A549 (cell line): ENCODE measurements around the gene HES1. TPM values are rescaled to one million over a fixed set of nuclear protein-coding genes. Genes with fewer than 3 reads are reported as not detected.

ENCODE experiments used
- ATAC-seq, 2 experiments: fragments of 200-7000 bp in 1 of 2; fragments of >200 bp in 1 of 2; cut with Nextera tagmentation in 1 of 2; cut with Tn5 transposase in 1 of 2; 3 replicates each; pipeline versions ENCODE4 v1.8.0 to v1.9.1; 2018 to 2020; ENCODE audit warnings: mild to moderate bottlenecking in 1 of 2, moderate library complexity in 1 of 2
- CTCF ChIA-PET: fragments of 300-600 bp; sonication (Branson Sonifier 250); formaldehyde crosslinking; extraction: SDS; loops from one replicate; lab custom pipeline; 2021; ENCODE audit warnings: antibody characterized with exemption, inconsistent platforms; lab: Yijun Ruan, JAX
- POLR2A ChIA-PET: fragments of 350-600 bp; formaldehyde crosslinking; extraction: SDS; loops from one replicate; lab custom pipeline; 2021; ENCODE audit warnings: antibody characterized with exemption, inconsistent platforms; lab: Yijun Ruan, JAX
- DNase-seq, 2 experiments: peaks; one replicate each; pipeline versions ENCODE4 v3.0.0 to v3.0.0-alpha.2; 2011 to 2016; ENCODE audit warnings: low read depth in 1 of 2, low spot score in 1 of 2
- FAIRE-seq: peaks from 2 replicates; lab custom pipeline; 2011; peaks lifted over from hg19 to GRCh38; lab: Jason Lieb, UNC
- H3K27ac ChIP-seq, 2 experiments: fragments of >200 bp; sonication (Bioruptor Twin); formaldehyde crosslinking; 3 replicates each; pipeline ENCODE4 v1.5.1; 2016 to 2017
- H3K4me1 ChIP-seq: fragments of >200 bp; sonication (Bioruptor Twin); formaldehyde crosslinking; 3 replicates; pipeline ENCODE4 v1.6.1; 2016
- H3K4me2 ChIP-seq: fragments of >200 bp; sonication (Bioruptor Twin); formaldehyde crosslinking; 3 replicates; pipeline ENCODE4 v1.6.1; 2016
- H3K4me3 ChIP-seq: fragments of >200 bp; sonication (Bioruptor Twin); formaldehyde crosslinking; 3 replicates; pipeline ENCODE4 v1.5.1; 2016
- H3K9me3 ChIP-seq: fragments of >200 bp; sonication (Bioruptor Twin); formaldehyde crosslinking; 3 replicates; pipeline ENCODE4 v1.6.1; 2016
- BHLHE40 ChIP-seq: IDR thresholded peaks from 2 replicates; pipeline ENCODE4 v1.6.1; 2012; ENCODE audit warnings: low read depth, low read length, inconsistent platforms
- CBX2 ChIP-seq: fragments of 200-600 bp; sonication (generic); IDR thresholded peaks from 2 replicates; pipeline ENCODE4 v1.6.1; 2016; ENCODE audit warnings: low read depth, mild to moderate bottlenecking, borderline replicate concordance
- CBX8 ChIP-seq: fragments of 200-600 bp; sonication (generic); IDR thresholded peaks from 2 replicates; pipeline ENCODE4 v1.6.1; 2016
- CTCF ChIP-seq: fragments of >200 bp; sonication (Bioruptor Twin); formaldehyde crosslinking; IDR thresholded peaks from 3 replicates; pipeline ENCODE4 v1.5.1; 2016
- EHF ChIP-seq: fragments of 250-450 bp; sonication (Bioruptor Pico); IDR thresholded peaks from 2 replicates; pipeline ENCODE4 v1.5.0; 2020; ENCODE audit warnings: mild to moderate bottlenecking
- EHMT2 ChIP-seq: fragments of 200-600 bp; sonication (generic); IDR thresholded peaks from 2 replicates; pipeline ENCODE4 v1.6.1; 2016; ENCODE audit warnings: antibody characterized with exemption, low read depth, mild to moderate bottlenecking, moderate library complexity
- ELK1 ChIP-seq: fragments of 150-350 bp; IDR thresholded peaks from 2 replicates; pipeline ENCODE4 v1.6.1; 2014; ENCODE audit warnings: low read depth, mild to moderate bottlenecking, low read length
- ESRRA ChIP-seq: fragments of 150-350 bp; IDR thresholded peaks from 2 replicates; pipeline ENCODE4 v1.6.1; 2014; ENCODE audit warnings: mild to moderate bottlenecking, low read length, borderline replicate concordance
- FOSB ChIP-seq: fragments of 250-450 bp; sonication (Bioruptor Pico); IDR thresholded peaks from 2 replicates; pipeline ENCODE4 v1.5.0; 2020; ENCODE audit warnings: mild to moderate bottlenecking, moderate library complexity
- HMGXB4 ChIP-seq: fragments of 250-450 bp; sonication (Bioruptor Pico); IDR thresholded peaks from 2 replicates; pipeline ENCODE4 v1.5.0; 2021; ENCODE audit warnings: mild to moderate bottlenecking, moderate library complexity, borderline replicate concordance
- HOXB13 ChIP-seq: fragments of 250-450 bp; sonication (Bioruptor Pico); IDR thresholded peaks from 2 replicates; pipeline ENCODE4 v1.5.0; 2020; ENCODE audit warnings: low read depth, mild to moderate bottlenecking, moderate library complexity
- HOXB5 ChIP-seq: fragments of 250-450 bp; sonication (Bioruptor Pico); IDR thresholded peaks from 2 replicates; pipeline ENCODE4 v1.5.0; 2020; ENCODE audit warnings: mild to moderate bottlenecking, moderate library complexity
- JUN ChIP-seq, 2 experiments: fragments of >200 bp; sonication (Bioruptor Twin); formaldehyde crosslinking; IDR thresholded peaks; 2 replicates in 1 of 2; 3 replicates in 1 of 2; pipeline ENCODE4 v1.6.1; 2016 to 2017
- KDM1A ChIP-seq: fragments of 200-600 bp; sonication (generic); IDR thresholded peaks from 2 replicates; pipeline ENCODE4 v1.6.1; 2016; ENCODE audit warnings: low read depth, mild to moderate bottlenecking
- MYC ChIP-seq: IDR thresholded peaks from 2 replicates; pipeline ENCODE4 v1.6.1; 2012; ENCODE audit warnings: mild to moderate bottlenecking, inconsistent platforms, low read length, improper control_type of control experiment, borderline replicate concordance
- NPAS2 ChIP-seq: fragments of 250-450 bp; sonication (Bioruptor Pico); IDR thresholded peaks from 2 replicates; pipeline ENCODE4 v1.8.0; 2022; ENCODE audit warnings: mild to moderate bottlenecking, moderate library complexity, borderline replicate concordance
- NR3C1 ChIP-seq: fragments of >200 bp; sonication (Bioruptor Twin); formaldehyde crosslinking; IDR thresholded peaks from 3 replicates; pipeline ENCODE4 v1.6.1; 2017
- POLR2A ChIP-seq: IDR thresholded peaks from 2 replicates; pipeline ENCODE4 v1.6.1; 2012; ENCODE audit warnings: mild to moderate bottlenecking, low read length
- RAD21 ChIP-seq, 2 experiments: fragments of >200 bp in 1 of 2; sonication (Bioruptor Twin) in 1 of 2; formaldehyde crosslinking in 1 of 2; IDR thresholded peaks in 1 of 2; conservative IDR thresholded peaks in 1 of 2; 2 replicates in 1 of 2; 3 replicates in 1 of 2; pipeline ENCODE4 v1.6.1; 2012 to 2018; ENCODE audit warnings: inconsistent platforms in 1 of 2
- RCOR1 ChIP-seq: fragments of 150-350 bp; IDR thresholded peaks from 2 replicates; pipeline ENCODE4 v1.6.1; 2014; ENCODE audit warnings: antibody characterized with exemption, low read length, low read depth
- RNF2 ChIP-seq: fragments of 200-600 bp; sonication (generic); IDR thresholded peaks from 2 replicates; pipeline ENCODE4 v1.6.1; 2016; ENCODE audit warnings: low read depth, mild to moderate bottlenecking, antibody characterized with exemption, moderate library complexity, borderline replicate concordance
- SMC3 ChIP-seq: fragments of >200 bp; sonication (Bioruptor Twin); formaldehyde crosslinking; IDR thresholded peaks from 3 replicates; pipeline ENCODE4 v1.6.1; 2018; ENCODE audit warnings: inconsistent platforms
- USF2 ChIP-seq: fragments of 450-650 bp; IDR thresholded peaks from 2 replicates; pipeline ENCODE4 v1.6.1; 2014; ENCODE audit warnings: antibody characterized with exemption
- ZNF302 ChIP-seq: fragments of 250-450 bp; sonication (Bioruptor Pico); IDR thresholded peaks from 2 replicates; pipeline ENCODE4 v1.9.0; 2021; ENCODE audit warnings: inconsistent platforms, mild to moderate bottlenecking, moderate library complexity
- WGBS: methylation state at CpG from one replicate; pipeline ENCODE4 v1.1.6; 2017; ENCODE audit errors: missing lambda C conversion rate; 5-methylcytosine and 5-hydroxymethylcytosine counted together
- polyA plus RNA-seq, 4 experiments: library from polyadenylated mRNA; depleted of rRNA in 3 of 4; stranded (reverse); fragments of >200 nt; fragmentation: RNase III in 1 of 4; extraction: RNeasy Plus Mini Kit Qiagen cat#74134 plus additional on column Dnase treatment in 1 of 4; gene quantifications; 2 replicates in 3 of 4; 3 replicates in 1 of 4; pipeline ENCODE4 v1.2.3, GENCODE V29; 2011 to 2017

Gene HES1
- polyA plus RNA-seq, 2 of the 4 experiments (the other 2 are of a cell fraction): 8.3 to 66.6 TPM

GRCh38 chr3:194092881-194093301 lies 43.1 kb upstream of the HES1 start:
- Histone ChIP-seq H3K4me3 (no peak overlapping the region), H3K9me3 (no peaks in the 10 kb centered on the region), H3K27ac (peak overlapping the region in 1 of 2 experiments; percentile 60; a peak in 4 of 6 replicates), H3K4me2 (no peak overlapping the region), H3K4me1 (peaks cover 39% of the 10 kb centered on the region)
- POLR2A ChIA-PET: no interaction called here
- no peak for ATAC-seq
- CTCF ChIA-PET: interaction anchor here (1.1 kb wide), 1 partner anchor 223 kb away, joined by 3 read pairs; no protein-coding TSS in a partner anchor
- no peak for FAIRE-seq
- TF ChIP-seq FOSB (CRISPR knock-in tag) (no peak), BHLHE40 (no peak), CTCF (no peak), USF2 (no peak), HOXB13 (CRISPR knock-in tag) (no peak), NR3C1 (no peak), KDM1A (no peak), JUN (IDR thresholded peaks at IDR 0.05) (no peak), RCOR1 (no peak), CBX8 (no peak), ESRRA (no peak), POLR2A (no peak), RNF2 (no peak), EHMT2 (no peak), NPAS2 (CRISPR knock-in tag) (no peak), MYC (no peak), CBX2 (no peak), RAD21 (conservative IDR thresholded peaks at IDR 0.05 in 1 of 2, IDR thresholded peaks at IDR 0.05 in 1 of 2) (no peak)
- 93% methylated on average over 10 of the region's 10 CpGs for WGBS
- no peak for DNase-seq

GRCh38 chr3:194093842-194094241 lies 42.1 kb upstream of the HES1 start:
- H3K9me3 ChIP-seq: no peaks in the 10 kb centered on the region
- ChIA-PET CTCF (interaction anchor here (1.1 kb wide), 1 partner anchor 222 kb away, joined by 3 read pairs; no protein-coding TSS in a partner anchor), POLR2A (no interaction called here)
- peaks cover 35% of the 10 kb centered on the region for H3K4me1 ChIP-seq
- H3K4me3 ChIP-seq: no peak overlapping the region
- no peak for ATAC-seq
- no peak for FAIRE-seq
- no peak overlapping the region for H3K4me2 ChIP-seq
- WGBS: 91% methylated on average over 8 of the region's 8 CpGs
- H3K27ac ChIP-seq: peak overlapping the region in 1 of 2 experiments; percentile 60; a peak in 3 of 6 replicates
- DNase-seq: no peak
- TF ChIP-seq ELK1: no peak
- no peak for TF ChIP-seq NR3C1
- no peak for TF ChIP-seq HMGXB4 (CRISPR knock-in tag)
- no peak for TF ChIP-seq RNF2
- TF ChIP-seq HOXB5 (CRISPR knock-in tag): no peak
- no peak for TF ChIP-seq RCOR1
- no peak for TF ChIP-seq SMC3
- no peak for TF ChIP-seq ESRRA
- TF ChIP-seq ZNF302 (CRISPR knock-in tag): no peak
- TF ChIP-seq EHF (CRISPR knock-in tag): no peak
